ENCODE data around the gene FNDC5.

Gene FNDC5

GRCh38 chr1:32825181-32825580, 45.5 kb downstream of the FNDC5 start:
- FAIRE-seq (no peak), DNase-seq (ENCODE audit: extremely low spot score, insufficient read length, low read depth) (no peak)

DNA sequence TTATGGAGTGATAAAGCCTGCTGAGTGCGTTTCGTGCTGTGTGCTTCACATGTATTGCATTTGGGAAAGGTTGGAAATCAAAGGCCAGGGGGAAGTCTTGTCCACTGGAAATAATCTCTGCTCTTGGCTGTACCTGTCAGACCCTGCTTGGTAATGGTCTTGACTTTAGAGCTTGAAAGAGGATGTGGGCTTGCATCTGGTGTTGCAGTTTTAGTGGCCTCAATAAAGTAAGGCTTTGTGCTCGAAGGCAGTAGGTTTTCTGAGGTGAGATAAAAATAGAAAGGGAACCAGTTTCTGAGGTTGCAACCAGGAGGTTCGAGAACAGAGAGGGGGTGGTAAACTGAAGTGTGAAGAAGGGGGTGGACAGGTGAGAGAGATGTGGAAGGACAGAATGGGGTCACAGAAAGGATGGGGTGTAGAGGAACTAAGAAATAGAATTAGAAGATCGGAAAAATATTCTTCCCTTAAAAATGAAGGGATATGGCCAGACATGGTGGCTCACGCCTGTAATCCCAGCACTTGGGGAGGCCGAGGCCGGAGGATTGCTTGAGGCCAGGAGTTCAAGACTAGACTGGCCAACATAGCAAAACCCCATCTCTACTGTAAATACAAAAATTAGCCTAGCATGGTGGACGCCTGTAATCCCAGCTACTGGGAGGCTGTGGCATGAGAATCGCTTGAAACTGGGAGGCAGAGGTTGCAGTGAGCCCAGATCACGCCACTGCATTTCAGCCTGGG, 51.7 kb downstream of the FNDC5 start:
- peak; percentile 92 for FAIRE-seq
- no peak for DNase-seq (ENCODE audit: extremely low spot score, insufficient read length, low read depth)

DNA sequence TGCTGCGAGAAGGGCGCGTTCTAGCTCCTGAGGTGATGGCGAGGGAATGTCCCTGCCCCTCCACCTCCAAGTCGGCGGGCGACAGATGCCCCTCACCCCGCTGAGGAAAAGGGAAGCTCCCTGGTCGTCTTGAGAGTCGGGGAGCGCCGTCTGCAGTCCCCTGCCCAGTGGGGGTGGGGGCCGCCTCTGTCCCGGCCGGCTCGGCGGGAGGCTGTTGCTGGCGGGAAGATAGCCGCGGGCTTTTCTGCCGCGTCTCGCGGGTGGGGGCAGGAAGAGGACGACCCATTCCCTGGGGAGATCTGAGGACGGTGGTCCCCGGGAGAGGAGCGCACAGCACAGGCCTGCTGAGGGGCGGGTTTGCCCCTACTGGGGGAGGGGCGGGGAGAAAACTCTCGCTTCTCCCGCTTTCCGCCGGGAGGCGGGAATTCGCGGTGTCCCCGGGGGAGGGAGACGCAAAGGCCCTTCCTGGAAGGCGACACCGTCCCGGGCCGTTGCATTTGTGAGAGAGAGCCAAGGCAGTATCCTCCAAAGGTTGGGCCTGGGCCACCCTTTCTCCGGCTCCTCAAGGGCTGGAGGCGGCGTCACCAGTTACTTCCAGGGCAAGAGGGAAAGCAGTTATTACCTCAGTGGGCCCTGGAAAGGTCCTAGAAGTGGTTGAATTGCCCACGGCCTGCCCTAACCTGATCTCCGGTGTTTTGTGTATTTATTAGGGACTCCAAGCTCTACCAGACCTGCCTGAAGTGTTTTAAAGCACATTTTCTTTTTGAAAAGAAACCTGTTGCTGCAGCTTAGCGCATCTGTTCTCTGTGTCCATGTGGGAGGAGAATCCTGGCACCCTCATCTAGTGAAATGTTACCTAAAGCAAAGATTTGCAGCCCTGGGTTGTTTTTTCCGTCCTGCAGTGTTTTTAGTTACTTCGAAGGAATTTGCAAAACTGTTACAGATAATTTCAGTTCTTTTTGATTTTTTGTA, 52.6 kb downstream of the FNDC5 start:
- no peak for DNase-seq (ENCODE audit: extremely low spot score, insufficient read length, low read depth)
- FAIRE-seq, result peak; percentile 21

- FAIRE-seq, result peak; percentile 97
Measured at GRCh38 chr1:32817159-32817814, 53.4 kb downstream of the FNDC5 start, which contains the start of the genes S100PBP and YARS1. TSS of gene S100PBP (plus strand) at chr1:32817653. CDS start at chr1:32826100, 8,447 bp downstream. TSS of gene YARS1 (minus strand) at chr1:32817358. CDS start at chr1:32817244, 114 bp downstream.

DNA sequence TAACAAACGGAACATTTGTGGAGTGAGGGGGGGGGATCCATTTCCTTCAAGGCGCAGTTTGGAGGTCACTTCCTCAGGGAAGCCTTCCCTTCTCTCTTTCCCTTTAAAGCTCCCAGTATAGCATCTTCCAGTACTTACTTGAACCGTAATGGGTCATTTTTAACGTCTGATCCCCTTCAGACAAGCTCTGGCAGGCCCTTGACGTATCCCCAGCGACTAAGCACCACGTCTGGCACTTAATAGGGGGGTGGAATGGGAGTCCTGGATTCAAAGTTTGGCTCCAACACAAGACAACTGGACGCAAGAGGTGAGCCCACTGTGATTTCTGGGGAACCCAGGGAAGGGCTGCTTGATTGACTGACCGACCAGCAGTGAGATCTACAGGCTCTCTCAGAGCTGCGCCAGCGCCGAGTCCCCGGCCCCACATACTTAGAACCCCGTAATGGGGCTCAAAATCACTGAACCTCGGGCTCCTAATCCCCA, 54.0 kb downstream of the FNDC5 start:
- DNase-seq (ENCODE audit: extremely low spot score, insufficient read length, low read depth) (no peak), FAIRE-seq (no peak)

More at GRCh38 chr1:32817159-32817814, 53.4 kb downstream of the FNDC5 start, which contains the start of the genes S100PBP and YARS1:
- DNase-seq (ENCODE audit: extremely low spot score, insufficient read length, low read depth), result peak; percentile 90

DNA sequence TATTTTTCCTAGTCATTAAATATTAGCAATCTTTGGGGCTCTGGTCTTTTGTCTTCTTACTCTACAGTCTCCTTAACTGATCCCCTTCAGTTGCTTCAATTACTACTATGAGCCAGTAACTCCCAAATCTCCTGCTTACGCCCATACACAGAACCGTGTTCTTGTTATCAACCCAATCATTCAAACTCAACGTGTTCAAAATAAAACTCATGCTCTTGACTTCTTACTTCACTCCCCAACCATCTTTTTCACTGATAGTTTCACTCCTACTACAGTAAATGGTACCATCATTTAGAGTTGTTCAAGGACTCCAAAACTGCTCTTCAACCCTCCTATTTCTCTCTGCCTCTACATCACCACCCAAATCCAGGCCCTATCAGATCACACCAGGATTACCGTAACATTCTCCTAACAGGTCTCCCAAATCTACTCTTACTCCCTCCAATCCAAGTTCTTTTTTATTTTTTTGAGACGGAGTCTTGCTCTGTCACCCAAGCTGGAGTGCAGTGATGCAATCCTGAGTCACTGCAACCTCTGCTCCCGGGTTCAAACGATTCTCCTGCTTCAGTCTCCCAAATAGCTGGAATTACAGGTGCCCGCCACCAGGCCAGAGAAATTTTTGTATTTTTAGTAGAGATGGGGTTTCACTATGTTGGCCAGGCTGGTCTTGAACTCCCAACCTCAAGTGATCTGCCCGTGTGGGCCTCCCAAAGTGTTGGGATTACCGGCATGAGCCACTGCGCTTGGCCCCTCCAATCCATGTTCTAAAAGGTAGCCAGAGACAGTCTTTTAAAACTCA, 56.6 kb downstream of the FNDC5 start:
- DNase-seq (ENCODE audit: extremely low spot score, insufficient read length, low read depth), result no peak

More for the DNA sequence above, 56.6 kb downstream of the FNDC5 start:
- FAIRE-seq, result no peak
